ENCODE data around the gene CCDC51. TPM values are rescaled to one million over a fixed set of nuclear protein-coding genes. Genes with fewer than 3 reads are reported as not detected.
A peak's percentile ranks its signal among the peaks of the same experiment; 100 is the strongest.

CCDC51 gene
- total and polyA plus RNA-seq, 2 of the 13 experiments (the other 11 are each of a cell fraction or from before 2014, with no cell fraction given): 18.1 to 29.4 TPM

GRCh38 chr3:48446425-48447193 is 6.7 kb upstream of the CCDC51 start, which contains the start of gene ATRIP (continued):
- TF ChIP-seq USF2 (IDR thresholded peaks at IDR 0.05; ENCODE audit: low read depth, low read length): no peak
- TF ChIP-seq USF2 (CRISPR knock-in tag; IDR thresholded peaks at IDR 0.05; ENCODE audit: borderline replicate concordance): no peak; the same call in 1 of the 2 replicates
- TF ChIP-seq ZNF576 (CRISPR knock-in tag; IDR thresholded peaks at IDR 0.05): peak; percentile 80; the same call in 1 of the 2 replicates
- no peak for TF ChIP-seq SRSF4 (IDR thresholded peaks at IDR 0.05; ENCODE audit: low read depth, low read length, poor library complexity, severe bottlenecking)
- peak; percentile 61; the same call in 1 of the 2 replicates for TF ChIP-seq ZNF501 (CRISPR knock-in tag; IDR thresholded peaks at IDR 0.05)
- no peak for TF ChIP-seq DPF2 (CRISPR knock-in tag; IDR thresholded peaks at IDR 0.05; ENCODE audit: borderline replicate concordance, low read depth)
- TF ChIP-seq DMTF1 (CRISPR knock-in tag; IDR thresholded peaks at IDR 0.05): no peak
- peak; percentile 74; the same call in 1 of the 2 replicates for TF ChIP-seq THAP9 (CRISPR knock-in tag; IDR thresholded peaks at IDR 0.05; ENCODE audit: borderline replicate concordance)
- no peak for TF ChIP-seq RNF219 (CRISPR knock-in tag; IDR thresholded peaks at IDR 0.05)
- TF ChIP-seq ZNF367 (CRISPR knock-in tag; IDR thresholded peaks at IDR 0.05; ENCODE audit: borderline replicate concordance): peak; percentile 60; the same call in 1 of the 2 replicates
- TF ChIP-seq ZNF282 (IDR thresholded peaks at IDR 0.05; ENCODE audit: partially characterized antibody): no peak
- 0 out of 2 replicates have a peak, but pooled peaks have one; percentile 41 for TF ChIP-seq ZBTB42 (CRISPR knock-in tag; IDR thresholded peaks at IDR 0.05)
- peak; percentile 22; the same call in 1 of the 2 replicates for TF ChIP-seq EED (CRISPR knock-in tag; IDR thresholded peaks at IDR 0.05)
- no peak for TF ChIP-seq ZNF724P (CRISPR knock-in tag; IDR thresholded peaks at IDR 0.05; ENCODE audit: borderline replicate concordance)
- no peak for TF ChIP-seq ZMAT5 (CRISPR knock-in tag; IDR thresholded peaks at IDR 0.05; ENCODE audit: borderline replicate concordance, low read depth)
- TF ChIP-seq AGO2 (optimal IDR thresholded peaks at IDR 0.05; ENCODE audit: low read depth, low read length): peak; percentile 77
- TF ChIP-seq ZFP1 (CRISPR knock-in tag; IDR thresholded peaks at IDR 0.05): no peak
- TF ChIP-seq XRCC5 (optimal IDR thresholded peaks at IDR 0.05; ENCODE audit: low read length): peak; percentile 57

All from HepG2 (cell line).